Measurements from ENCODE around the gene DACH1. TPM values are rescaled to one million over a fixed set of nuclear protein-coding genes. Genes with fewer than 3 reads are reported as not detected.
"Not testable (repeated sequence)": the region's sequence is repeated elsewhere in the genome, so short reads cannot be mapped to it uniquely, and the experiment has no call there.

Gene DACH1
- total RNA-seq, 1 donor from 2014 or later, result 1.6 TPM

DNA sequence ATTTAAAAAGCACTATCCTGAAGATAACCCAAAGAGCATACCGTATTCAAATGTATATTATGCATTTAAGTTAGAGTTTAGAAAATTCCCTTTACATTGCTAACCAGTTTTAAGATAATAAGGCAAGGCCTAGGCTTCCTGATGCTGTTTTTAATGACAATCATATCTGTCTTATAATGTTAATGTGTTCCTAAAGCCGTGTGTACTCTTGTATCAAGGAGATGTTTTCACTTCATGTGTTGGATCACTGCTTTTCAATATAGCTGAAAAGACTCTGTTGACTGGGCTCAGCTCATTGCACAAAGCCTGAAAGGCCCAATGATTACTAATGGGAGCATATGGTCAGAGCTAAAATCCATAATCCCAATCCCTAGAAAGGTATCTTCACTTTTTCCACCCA is 81.6 kb downstream of the DACH1 start:
- Mint-ChIP-seq H3K4me1 (ENCODE audit: low read depth, unreplicated experiment) (no peaks in the 10 kb centered on the region), H3K27me3 (ENCODE audit: low read depth, unreplicated experiment) (no peaks in the 10 kb centered on the region), H3K4me3 (ENCODE audit: unreplicated experiment) (no peak overlapping the region), H3K36me3 (ENCODE audit: low read depth, unreplicated experiment) (no peaks in the 10 kb centered on the region), H3K27ac (ENCODE audit: unreplicated experiment) (no peak overlapping the region), H3K9me3 (ENCODE audit: unreplicated experiment) (no peaks in the 10 kb centered on the region)
- Histone ChIP-seq H3K36me3 (ENCODE audit: insufficient read depth, low read length) (no peaks in the 10 kb centered on the region), H3K4me1 (ENCODE audit: insufficient read depth, low read length) (no peaks in the 10 kb centered on the region), H3K4me2 (ENCODE audit: low read length) (no peak overlapping the region), H3K27ac (ENCODE audit: low read depth, low read length) (no peak overlapping the region), H3K27me3 (ENCODE audit: insufficient read depth, low read length) (no peaks in the 10 kb centered on the region), H3K4me3 (ENCODE audit: insufficient read depth, low read depth, low read length) (no peak overlapping the region), H2AFZ (ENCODE audit: low read depth, low read length) (no peak overlapping the region), H4K20me1 (ENCODE audit: insufficient read depth, low read length) (no peaks in the 10 kb centered on the region), H3K79me2 (ENCODE audit: insufficient read depth, low read length) (no peaks in the 10 kb centered on the region), H3K9ac (ENCODE audit: low read length) (no peak overlapping the region), H3K9me3 (ENCODE audit: insufficient read depth, low read depth, low read length) (no peaks in the 10 kb centered on the region)
- DNase-seq (ENCODE audit: low read depth) (no peak), FAIRE-seq (no peak)
- TF ChIP-seq EZH2 (IDR thresholded peaks at IDR 0.05; ENCODE audit: insufficient read depth, low read length), result no peak
- TF ChIP-seq, protein P1, sequence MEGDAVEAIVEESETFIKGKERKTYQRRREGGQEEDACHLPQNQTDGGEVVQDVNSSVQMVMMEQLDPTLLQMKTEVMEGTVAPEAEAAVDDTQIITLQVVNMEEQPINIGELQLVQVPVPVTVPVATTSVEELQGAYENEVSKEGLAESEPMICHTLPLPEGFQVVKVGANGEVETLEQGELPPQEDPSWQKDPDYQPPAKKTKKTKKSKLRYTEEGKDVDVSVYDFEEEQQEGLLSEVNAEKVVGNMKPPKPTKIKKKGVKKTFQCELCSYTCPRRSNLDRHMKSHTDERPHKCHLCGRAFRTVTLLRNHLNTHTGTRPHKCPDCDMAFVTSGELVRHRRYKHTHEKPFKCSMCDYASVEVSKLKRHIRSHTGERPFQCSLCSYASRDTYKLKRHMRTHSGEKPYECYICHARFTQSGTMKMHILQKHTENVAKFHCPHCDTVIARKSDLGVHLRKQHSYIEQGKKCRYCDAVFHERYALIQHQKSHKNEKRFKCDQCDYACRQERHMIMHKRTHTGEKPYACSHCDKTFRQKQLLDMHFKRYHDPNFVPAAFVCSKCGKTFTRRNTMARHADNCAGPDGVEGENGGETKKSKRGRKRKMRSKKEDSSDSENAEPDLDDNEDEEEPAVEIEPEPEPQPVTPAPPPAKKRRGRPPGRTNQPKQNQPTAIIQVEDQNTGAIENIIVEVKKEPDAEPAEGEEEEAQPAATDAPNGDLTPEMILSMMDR (IDR thresholded peaks at IDR 0.05; ENCODE audit: insufficient read depth, low read depth, low read length), result no peak

GRCh38 chr13:71780546-71780945 is 86.5 kb downstream of the DACH1 start:
- no peaks in the 10 kb centered on the region for H3K36me3 Mint-ChIP-seq (ENCODE audit: low read depth, unreplicated experiment)
- no peak overlapping the region for H2AFZ ChIP-seq (ENCODE audit: low read depth, low read length)
- H3K9ac ChIP-seq (ENCODE audit: low read length), result no peak overlapping the region
- no peaks in the 10 kb centered on the region for H3K4me1 Mint-ChIP-seq (ENCODE audit: low read depth, unreplicated experiment)
- no peak overlapping the region for H3K4me3 Mint-ChIP-seq (ENCODE audit: unreplicated experiment)
- DNase-seq (ENCODE audit: low read depth) (no peak), FAIRE-seq (no peak)
- TF ChIP-seq EZH2 (IDR thresholded peaks at IDR 0.05; ENCODE audit: insufficient read depth, low read length), result no peak
- TF ChIP-seq, protein P1 (IDR thresholded peaks at IDR 0.05; ENCODE audit: insufficient read depth, low read depth, low read length), result no peak
- no peaks in the 10 kb centered on the region for H3K36me3 ChIP-seq (ENCODE audit: insufficient read depth, low read length)
- H3K4me3 ChIP-seq (ENCODE audit: insufficient read depth, low read depth, low read length), result no peak overlapping the region
- H3K27me3 Mint-ChIP-seq (ENCODE audit: low read depth, unreplicated experiment), result no peaks in the 10 kb centered on the region
- no peak overlapping the region for H3K27ac ChIP-seq (ENCODE audit: low read depth, low read length)
- no peaks in the 10 kb centered on the region for H3K9me3 Mint-ChIP-seq (ENCODE audit: unreplicated experiment)
- no peaks in the 10 kb centered on the region for H3K79me2 ChIP-seq (ENCODE audit: insufficient read depth, low read length)
- H3K4me2 ChIP-seq (ENCODE audit: low read length), result no peak overlapping the region
- no peaks in the 10 kb centered on the region for H3K27me3 ChIP-seq (ENCODE audit: insufficient read depth, low read length)
- H3K27ac Mint-ChIP-seq (ENCODE audit: unreplicated experiment), result no peak overlapping the region
- H3K9me3 ChIP-seq (ENCODE audit: insufficient read depth, low read depth, low read length), result no peaks in the 10 kb centered on the region
- H4K20me1 ChIP-seq (ENCODE audit: insufficient read depth, low read length), result no peaks in the 10 kb centered on the region
- H3K4me1 ChIP-seq (ENCODE audit: insufficient read depth, low read length), result no peaks in the 10 kb centered on the region

DNA sequence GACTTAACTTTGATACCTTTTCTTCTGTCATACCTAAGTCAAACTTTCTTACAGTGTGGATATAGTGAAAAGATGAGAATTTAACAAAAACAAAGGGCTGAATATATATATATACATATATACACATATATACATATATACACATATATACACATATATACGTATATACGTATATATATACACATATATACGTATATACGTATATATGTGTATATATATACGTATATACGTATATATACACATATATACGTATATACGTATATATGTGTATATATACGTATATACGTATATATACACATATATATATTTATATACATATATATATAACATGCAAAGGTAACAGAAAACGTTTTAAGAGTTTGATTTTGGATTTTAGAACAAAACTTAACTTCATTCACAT is 88.0 kb downstream of the DACH1 start:
- not testable (repeated sequence) for H3K27me3 ChIP-seq (ENCODE audit: insufficient read depth, low read length); FAIRE-seq; H3K9me3 Mint-ChIP-seq (ENCODE audit: unreplicated experiment); H3K27ac Mint-ChIP-seq (ENCODE audit: unreplicated experiment); H2AFZ ChIP-seq (ENCODE audit: low read depth, low read length); H3K4me3 Mint-ChIP-seq (ENCODE audit: unreplicated experiment); H3K4me1 ChIP-seq (ENCODE audit: insufficient read depth, low read length); H4K20me1 ChIP-seq (ENCODE audit: insufficient read depth, low read length); H3K9ac ChIP-seq (ENCODE audit: low read length); H3K9me3 ChIP-seq (ENCODE audit: insufficient read depth, low read depth, low read length); H3K36me3 ChIP-seq (ENCODE audit: insufficient read depth, low read length); H3K4me2 ChIP-seq (ENCODE audit: low read length); H3K4me1 Mint-ChIP-seq (ENCODE audit: low read depth, unreplicated experiment); H3K27ac ChIP-seq (ENCODE audit: low read depth, low read length); H3K27me3 Mint-ChIP-seq (ENCODE audit: low read depth, unreplicated experiment); H3K4me3 ChIP-seq (ENCODE audit: insufficient read depth, low read depth, low read length); H3K36me3 Mint-ChIP-seq (ENCODE audit: low read depth, unreplicated experiment); DNase-seq (ENCODE audit: low read depth); H3K79me2 ChIP-seq (ENCODE audit: insufficient read depth, low read length)
